ENCODE measurements around the gene ZBTB37.
"Not testable (repeated sequence)": the region's sequence is repeated elsewhere in the genome, so short reads cannot be mapped to it uniquely, and the experiment has no call there.

ZBTB37 gene

GRCh38 chr1:173913111-173913510 is 44.9 kb downstream of the ZBTB37 start:
- DNase-seq = no peak

- DNase-seq = no peak
Measured at GRCh38 chr1:173914366-173914871, 46.2 kb downstream of the ZBTB37 start.

- DNase-seq = no peak
Measured at GRCh38 chr1:173915596-173915995, 47.4 kb downstream of the ZBTB37 start.

- no peak for DNase-seq
Measured at GRCh38 chr1:173916667-173917066, 48.5 kb downstream of the ZBTB37 start.

- no peak for DNase-seq
Measured at GRCh38 chr1:173917149-173917548, 49.0 kb downstream of the ZBTB37 start, which contains the start of gene SERPINC1. Gene SERPINC1, minus strand, starts transcription at chr1:173917327. Its CDS starts 68 bp downstream, at chr1:173917259.

GRCh38 chr1:173917635-173918493 is 49.7 kb downstream of the ZBTB37 start:
- DNase-seq = no peak

GRCh38 chr1:173920861-173921260 is 52.7 kb downstream of the ZBTB37 start:
- DNase-seq = no peak

GRCh38 chr1:173925306-173926242 is 57.4 kb downstream of the ZBTB37 start:
- no peak for DNase-seq

- DNase-seq = not testable (repeated sequence)
Measured at GRCh38 chr1:173930541-173930940, 62.4 kb downstream of the ZBTB37 start.

GRCh38 chr1:173934440-173934839 is 66.3 kb downstream of the ZBTB37 start:
- no peak for DNase-seq

- DNase-seq = no peak
Measured at GRCh38 chr1:173937062-173937461, 68.9 kb downstream of the ZBTB37 start.

- no peak for DNase-seq
Measured at GRCh38 chr1:173946380-173946921, 78.3 kb downstream of the ZBTB37 start.

- no peak for DNase-seq
Measured at GRCh38 chr1:173948594-173948993, 80.4 kb downstream of the ZBTB37 start.

Data from right kidney (tissue), 1 donor.